HG03280 (cell line): Measurements from ENCODE around the gene LLGL1.

Source experiments
- ATAC-seq: cut with Tn5 transposase; IDR thresholded peaks from one replicate; pipeline ENCODE4 v1.9.1; 2021; ENCODE audit warnings: mild to moderate bottlenecking, moderate library complexity; ENCODE audit not compliant: unreplicated experiment

Gene LLGL1

DNA sequence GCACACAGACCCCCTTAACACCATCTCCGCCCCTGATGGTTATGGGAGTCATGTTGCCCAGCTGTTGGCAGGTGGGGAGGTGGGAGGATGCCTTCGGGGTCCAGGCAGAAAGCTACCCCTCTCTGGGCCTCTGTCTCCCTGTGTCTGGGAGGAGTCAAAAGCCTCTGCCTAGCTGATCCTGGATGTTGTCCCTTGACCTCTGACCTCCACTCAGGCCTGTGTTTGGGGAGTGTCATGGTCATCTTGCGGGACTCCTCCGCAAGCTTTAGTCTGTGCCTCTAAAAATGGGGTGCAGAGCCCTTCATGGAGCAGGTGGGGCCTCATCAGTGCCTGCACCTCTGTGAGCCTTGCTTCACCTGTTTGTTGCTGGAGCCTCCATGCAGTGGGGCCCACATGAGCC is 3.8 kb downstream of the LLGL1 start:
- no peak for ATAC-seq

DNA sequence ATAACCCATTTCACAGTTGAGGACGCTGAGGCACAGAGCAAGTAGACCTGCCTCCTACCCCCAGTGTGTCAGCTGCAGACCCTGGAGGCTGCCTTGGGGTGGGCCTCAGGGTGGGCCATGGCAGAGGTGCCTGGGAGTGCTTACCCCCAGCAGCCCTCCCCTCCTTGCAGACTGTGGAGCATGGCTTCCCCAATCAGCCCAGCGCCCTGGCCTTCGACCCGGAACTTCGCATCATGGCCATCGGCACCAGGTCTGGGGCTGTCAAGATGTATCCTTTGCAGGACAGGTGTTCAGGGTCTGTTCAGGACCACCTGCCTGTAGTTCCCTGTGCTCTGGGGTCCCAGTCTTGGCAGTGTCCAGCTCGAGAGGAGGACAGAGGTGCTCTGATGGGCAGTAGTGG is 4.3 kb downstream of the LLGL1 start:
- ATAC-seq: no peak

DNA sequence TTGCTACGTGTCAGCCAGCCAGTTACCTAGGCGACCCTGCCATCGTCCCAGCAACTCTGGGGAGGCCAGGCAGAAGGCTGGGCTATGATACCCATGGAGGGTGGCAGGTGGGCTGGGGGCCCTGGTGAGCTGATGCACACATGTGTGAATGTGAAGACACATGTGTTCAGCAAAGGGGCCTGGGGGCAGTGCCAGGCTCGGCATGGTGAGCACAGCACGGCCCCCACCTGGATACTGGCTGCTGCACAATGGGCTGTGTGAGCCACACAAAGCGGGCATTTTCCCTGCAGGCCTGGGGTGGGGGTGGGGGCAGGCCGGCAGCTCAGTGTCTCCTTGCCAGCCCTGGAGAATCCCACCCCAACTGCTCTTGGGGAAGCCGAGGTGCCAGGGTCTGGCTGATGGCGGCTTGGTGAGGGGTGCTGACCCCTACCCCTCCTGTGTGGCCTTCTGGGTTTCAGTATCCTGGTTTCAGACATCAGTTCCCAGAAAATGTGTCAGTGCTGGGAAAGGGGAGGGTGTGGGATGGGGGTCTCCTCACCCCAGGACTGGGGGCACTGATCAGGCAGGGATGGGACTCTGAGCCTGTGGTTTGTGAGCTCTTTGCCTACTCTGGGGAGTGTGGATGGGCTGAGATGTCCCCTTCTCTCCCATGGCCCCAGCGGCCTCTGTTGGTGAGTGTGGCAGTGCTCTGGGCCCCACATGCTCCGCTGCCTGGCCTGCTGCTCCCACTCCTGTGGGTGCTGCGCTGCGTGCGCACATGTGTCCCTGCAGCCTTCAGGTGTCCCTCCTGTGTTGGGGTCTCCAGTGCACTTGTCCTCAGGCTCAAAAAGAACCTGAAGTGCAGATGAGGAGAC is 5.1 kb downstream of the LLGL1 start:
- no peak for ATAC-seq

DNA sequence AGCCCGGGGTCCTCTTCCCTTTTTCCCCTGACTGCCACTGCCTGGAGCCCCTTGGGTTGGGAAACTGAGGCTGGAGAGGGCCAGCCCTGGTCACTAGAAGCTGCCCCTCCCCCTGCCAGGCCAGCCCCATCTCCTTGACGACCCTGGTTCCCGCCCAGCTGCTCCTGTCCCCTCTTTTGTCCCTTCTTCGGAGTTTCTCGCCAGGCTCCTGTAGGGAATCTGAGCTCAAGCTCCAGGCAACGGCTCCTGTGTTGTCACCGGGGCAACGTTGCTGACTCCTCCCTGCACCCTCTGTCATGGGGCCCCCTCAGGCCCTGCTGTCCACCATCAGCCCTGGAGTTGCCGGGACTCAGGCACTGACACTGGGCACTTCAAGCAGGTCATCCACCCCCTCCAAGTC is 5.7 kb downstream of the LLGL1 start:
- ATAC-seq: no peak

DNA sequence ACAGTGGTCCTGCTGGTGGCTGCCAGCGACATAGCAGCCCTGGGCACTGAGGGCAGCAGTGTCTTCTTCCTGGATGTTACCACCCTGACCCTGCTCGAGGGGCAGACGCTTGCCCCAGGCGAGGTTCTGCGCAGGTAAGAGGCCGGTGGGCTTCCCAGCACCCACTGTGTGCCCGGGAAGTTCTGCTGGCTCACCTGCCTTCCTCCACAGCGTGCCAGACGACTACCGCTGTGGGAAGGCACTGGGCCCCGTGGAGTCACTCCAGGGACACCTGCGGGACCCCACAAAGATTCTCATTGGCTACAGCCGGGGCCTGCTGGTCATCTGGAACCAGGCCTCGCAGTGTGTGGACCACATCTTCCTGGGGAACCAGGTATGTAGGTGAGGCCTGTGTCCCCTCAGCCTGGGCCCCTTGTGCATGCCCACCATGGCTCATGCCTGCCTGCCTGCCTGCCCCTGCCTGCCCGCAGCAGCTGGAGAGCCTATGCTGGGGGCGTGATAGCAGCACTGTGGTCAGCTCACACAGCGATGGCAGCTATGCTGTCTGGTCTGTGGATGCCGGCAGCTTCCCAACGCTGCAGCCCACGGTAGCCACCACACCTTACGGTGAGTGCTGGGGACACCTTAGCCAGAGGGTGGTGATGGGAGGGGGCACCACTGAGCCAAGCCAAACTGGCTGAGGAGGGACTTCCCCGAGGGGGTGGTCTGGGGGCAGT is 8.5 kb downstream of the LLGL1 start:
- no peak for ATAC-seq

- ATAC-seq: no peak
Observed at GRCh38 chr17:18234853-18235380, 9.5 kb downstream of the LLGL1 start.

GRCh38 chr17:18235743-18236256 is 10.4 kb downstream of the LLGL1 start:
- no peak for ATAC-seq

GRCh38 chr17:18236494-18236893 is 11.1 kb downstream of the LLGL1 start:
- ATAC-seq: no peak

DNA sequence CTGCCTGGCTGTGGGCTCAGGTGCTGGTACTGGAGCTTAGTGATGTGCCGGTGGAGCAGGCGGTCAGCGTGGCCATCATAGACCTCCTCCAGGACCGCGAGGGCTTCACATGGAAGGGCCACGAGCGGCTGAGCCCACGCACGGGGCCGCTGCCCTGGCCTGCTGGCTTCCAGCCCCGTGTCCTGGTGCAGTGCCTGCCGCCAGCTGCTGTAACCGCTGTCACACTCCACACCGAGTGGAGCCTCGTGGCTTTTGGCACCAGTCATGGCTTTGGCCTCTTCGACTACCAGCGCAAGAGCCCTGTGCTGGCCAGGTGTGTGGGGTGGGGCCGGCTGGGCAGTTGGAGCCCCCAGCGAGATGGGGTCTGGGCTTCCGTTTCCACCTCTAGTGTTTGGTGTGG is 12.0 kb downstream of the LLGL1 start:
- no peak for ATAC-seq

- no peak for ATAC-seq
Observed at GRCh38 chr17:18238299-18238698, 12.9 kb downstream of the LLGL1 start.

GRCh38 chr17:18240449-18240848 is 15.0 kb downstream of the LLGL1 start:
- no peak for ATAC-seq

DNA sequence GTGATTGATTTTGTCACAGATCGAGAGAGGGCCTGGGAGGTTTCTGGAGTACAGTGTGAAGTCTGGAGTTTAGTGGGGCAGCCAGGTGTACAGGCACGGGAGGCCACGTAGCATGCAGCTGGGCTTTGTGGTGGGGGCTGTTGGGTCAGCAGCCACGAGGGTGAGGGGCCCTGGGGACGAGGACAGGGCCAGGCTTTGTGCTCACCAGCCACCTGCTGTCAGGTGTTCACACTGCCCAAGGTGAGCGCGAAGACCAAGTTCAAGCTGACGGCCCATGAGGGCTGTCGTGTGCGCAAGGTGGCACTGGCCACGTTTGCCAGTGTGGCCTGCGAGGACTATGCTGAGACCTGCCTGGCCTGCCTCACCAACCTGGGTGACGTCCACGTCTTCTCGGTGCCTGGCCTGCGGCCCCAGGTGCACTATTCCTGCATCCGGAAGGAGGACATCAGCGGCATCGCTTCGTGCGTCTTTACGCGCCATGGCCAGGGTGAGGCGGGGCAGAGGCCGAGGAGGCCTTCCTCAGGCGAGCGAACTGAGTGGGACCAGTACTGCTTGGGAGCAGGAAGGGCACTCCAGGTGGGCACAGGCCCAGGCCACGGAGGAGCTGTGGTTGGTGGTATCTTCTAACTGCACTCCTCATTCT is 15.9 kb downstream of the LLGL1 start:
- ATAC-seq: no peak

DNA sequence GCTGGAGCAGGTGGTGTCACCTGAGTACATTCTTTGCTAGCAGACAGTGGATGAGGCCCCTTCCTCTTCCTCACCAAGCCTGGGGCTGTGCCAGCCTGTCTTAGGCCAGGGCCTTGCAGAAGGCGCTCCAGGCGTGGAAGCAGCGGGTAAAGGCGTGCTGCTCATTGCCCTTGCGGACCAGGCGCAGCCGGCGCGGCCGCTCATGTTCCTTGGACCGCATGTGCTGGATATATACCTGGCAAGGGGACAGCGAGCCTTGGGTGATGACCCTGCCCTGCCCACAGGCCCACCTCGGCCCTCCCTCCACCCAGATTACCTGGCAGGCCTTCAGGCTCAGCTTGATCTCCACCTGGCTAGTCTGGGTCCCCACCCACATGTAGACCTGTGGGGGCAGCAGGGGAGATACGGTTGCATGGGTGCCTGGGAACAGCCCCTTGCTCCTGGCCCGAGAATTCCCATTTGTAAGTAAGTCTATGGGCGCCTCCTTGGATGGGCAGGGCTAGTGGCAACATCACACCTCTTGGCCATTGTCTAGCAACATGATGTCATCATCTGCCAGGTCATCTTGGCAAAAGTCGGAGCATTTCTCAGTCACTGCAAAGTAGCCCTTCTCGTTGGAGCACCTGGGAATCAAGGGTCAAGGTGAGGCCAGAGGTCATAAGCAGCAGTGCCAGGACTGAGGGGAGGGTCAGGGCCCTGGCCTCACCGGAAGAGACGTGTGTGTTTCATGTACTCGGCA is 19.8 kb downstream of the LLGL1 start:
- ATAC-seq: no peak

DNA sequence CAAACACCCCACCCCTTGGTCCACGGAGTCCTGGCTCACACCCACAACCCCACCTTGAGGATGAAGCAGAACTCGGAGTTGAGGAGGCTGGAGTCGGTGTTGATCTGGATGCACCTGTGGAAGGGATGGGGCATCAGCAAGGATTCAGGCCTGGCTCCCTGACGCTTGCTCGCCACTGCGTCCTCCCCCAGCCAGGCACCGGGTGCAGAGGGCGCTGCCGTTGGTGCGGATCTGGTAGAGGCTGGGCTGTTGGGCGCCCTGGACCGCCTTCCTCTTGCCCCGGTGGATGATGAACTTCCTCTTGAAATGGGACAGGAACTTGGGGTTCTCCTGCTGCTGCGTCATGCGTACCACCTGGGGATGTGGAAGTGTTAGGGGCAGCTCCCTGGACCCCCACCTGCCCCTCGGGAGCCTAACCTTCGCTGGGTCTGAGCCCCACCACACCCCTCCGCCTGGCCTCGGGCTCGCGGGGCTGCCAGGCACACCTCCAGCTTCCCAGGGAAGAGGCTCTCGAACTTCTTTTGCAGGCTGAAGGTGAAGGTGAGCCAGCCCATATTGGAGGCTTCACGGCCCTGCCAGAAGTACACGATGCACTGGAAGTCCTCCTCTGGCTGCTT is 20.8 kb downstream of the LLGL1 start:
- ATAC-seq: no peak

GRCh38 chr17:18246880-18247612 is 21.6 kb downstream of the LLGL1 start:
- ATAC-seq: no peak

GRCh38 chr17:18247613-18248001 is 22.2 kb downstream of the LLGL1 start:
- ATAC-seq: no peak

- no peak for ATAC-seq
Observed at GRCh38 chr17:18248300-18248731, 22.9 kb downstream of the LLGL1 start.

DNA sequence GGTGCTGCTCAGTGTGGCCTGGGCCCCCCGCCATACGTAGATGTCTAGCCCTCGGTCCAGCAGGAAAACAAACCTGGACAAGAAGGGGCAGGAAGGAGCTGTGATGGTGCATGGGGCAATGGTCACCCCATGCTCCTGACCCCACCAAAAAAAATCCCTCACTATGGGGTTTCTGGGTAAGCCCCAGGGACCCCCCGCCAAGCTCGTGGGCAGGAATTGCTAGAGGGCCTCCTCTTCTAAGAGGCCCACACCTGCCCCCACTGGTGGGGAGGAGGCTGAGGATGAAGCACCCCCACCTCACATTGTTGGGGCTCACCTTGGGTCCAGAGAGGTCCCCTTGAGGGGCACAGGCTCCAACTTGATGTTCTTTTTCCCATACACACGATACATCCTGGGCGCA is 23.4 kb downstream of the LLGL1 start:
- no peak for ATAC-seq

GRCh38 chr17:18250259-18250658 is 24.8 kb downstream of the LLGL1 start:
- no peak for ATAC-seq

GRCh38 chr17:18250708-18251107 is 25.3 kb downstream of the LLGL1 start:
- no peak for ATAC-seq
